GM19035 (cell line): ENCODE data around the gene LILRA5.
"Not testable (repeated sequence)": the region's sequence is repeated elsewhere in the genome, so short reads cannot be mapped to it uniquely, and the experiment has no call there.

Experiments used
- ATAC-seq: cut with Tn5 transposase; IDR thresholded peaks from one replicate; pipeline ENCODE4 v1.9.1; 2021; ENCODE audit not compliant: unreplicated experiment

Gene LILRA5

DNA sequence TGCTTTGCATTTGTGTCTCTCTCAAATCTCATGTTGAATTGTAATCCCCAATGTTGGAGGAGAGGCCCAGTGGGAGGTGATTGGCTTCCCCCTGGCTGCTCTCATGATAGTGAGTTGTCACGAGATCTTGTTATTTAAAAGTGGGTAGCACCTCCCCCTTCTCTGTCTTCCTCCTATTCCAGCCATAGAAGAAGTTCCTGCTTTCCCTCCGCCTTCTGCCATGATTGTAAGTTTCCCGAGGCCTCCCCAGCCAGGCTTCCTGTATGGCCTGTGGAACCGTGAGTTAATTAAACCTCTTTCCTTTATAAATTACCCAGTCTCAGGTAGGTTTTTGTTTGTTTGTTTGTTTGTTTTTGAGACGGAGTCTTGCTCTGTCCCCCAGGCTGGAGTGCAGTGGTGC is 22.2 kb upstream of the LILRA5 start:
- ATAC-seq: no peak

DNA sequence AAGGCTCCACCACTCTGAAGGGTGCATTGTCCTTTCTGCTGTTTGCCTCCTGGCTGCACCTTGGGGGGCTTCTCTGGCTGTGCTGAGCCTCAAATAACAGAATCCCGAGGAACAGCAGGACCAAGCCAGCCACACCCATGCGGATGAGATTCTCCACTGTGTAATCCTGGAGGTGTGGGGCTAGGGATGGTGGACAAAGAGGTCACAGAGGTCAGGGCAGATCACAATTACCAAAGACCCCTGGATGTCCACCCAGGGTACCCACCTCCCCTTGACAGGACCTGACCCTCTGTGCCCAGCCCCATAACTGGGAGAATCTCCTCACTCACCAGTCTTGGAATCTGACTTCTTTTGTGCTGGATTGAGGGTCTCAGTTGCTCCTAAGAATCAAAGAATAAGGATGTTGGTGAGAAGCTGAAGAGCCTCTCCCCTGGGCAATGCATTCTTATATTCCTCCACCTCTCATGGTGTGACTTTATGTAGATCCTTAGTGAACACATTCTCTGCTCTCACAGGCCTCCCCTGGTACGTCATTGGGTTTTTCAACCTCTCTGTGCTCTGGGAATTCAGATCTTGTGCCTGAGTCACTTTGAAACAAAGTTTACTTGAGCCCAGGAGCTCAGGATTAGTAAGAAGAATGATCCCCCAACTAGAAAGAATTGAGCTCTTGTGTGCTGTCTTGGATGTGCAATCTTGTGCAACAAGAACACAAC is 20.8 kb upstream of the LILRA5 start:
- no peak for ATAC-seq

- no peak for ATAC-seq
These were observed 19.2 kb upstream of the LILRA5 start for GRCh38 chr19:54332149-54332548.

DNA sequence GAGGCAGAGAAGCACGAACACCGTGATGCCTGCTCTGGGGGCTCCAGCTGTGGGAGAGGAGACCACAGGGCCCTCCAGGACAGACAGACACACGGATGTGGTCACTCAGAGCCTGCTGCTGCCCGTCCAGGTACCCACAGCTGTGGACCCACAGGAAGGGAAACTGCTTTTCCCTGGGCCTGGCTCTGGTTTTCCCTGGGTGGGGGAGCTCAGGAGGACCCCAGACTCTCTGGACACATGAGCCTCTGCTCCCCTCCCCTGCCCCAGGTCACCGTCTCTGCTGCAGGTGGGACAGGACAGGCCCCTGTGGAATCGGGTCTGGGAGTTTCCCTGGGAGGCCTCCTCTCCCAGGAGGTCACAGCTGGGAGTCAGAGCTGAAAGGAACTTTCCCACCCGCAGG is 18.7 kb upstream of the LILRA5 start:
- no peak for ATAC-seq

DNA sequence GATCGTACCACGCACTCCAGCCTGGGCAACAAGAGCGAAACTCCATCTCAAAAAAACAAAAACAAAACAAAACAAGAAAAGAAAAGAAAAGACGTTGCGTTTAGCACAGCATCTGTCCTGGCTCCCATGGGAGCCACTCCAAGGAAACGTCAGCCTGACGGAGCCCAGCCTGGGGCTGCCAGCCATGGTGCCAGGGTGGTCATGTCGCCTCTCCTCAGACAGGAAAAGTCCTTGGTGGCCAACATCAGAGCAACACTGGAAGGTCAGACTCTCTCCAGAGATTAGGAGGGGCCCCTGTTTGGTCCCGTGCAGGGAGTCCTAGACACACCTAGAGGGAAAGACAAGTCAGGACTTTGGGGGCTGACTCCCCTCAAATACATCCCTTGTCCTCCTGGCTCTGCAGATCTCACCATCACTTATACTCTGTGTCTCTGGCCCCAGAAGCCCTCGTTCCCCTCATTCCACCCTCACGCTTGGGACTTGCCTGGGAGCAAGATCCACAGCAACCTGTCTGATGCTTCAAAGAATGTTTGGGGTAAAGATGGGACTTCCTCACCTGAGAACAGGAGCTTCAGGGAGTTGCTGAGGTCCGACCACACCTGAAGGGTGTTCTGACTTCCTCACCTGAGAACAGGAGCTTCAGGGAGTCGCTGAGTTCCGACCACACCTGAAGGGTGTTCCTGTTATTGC is 16.7 kb upstream of the LILRA5 start:
- ATAC-seq: no peak

DNA sequence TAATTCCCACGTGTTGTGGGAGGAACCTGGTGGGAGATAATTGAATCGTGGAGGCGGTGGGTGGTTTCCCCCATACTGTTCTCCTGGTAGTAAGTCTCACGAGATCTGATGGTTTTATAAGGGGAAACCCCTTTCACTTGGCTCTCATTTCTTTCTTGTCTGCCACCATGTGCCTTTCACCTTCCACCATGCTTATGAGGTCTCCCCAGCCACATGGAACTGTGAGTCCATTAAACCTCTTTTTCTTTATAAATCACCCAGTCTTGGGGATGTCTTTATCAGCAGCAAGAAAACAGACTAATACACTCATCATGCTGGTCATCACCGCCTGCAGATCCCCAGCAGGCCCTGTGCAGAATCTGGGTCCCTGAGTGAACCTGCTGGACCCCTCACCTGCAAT is 15.8 kb upstream of the LILRA5 start:
- not testable (repeated sequence) for ATAC-seq

GRCh38 chr19:54325631-54326030 is 12.7 kb upstream of the LILRA5 start:
- no peak for ATAC-seq

GRCh38 chr19:54325194-54325621 is 12.2 kb upstream of the LILRA5 start:
- ATAC-seq: no peak

DNA sequence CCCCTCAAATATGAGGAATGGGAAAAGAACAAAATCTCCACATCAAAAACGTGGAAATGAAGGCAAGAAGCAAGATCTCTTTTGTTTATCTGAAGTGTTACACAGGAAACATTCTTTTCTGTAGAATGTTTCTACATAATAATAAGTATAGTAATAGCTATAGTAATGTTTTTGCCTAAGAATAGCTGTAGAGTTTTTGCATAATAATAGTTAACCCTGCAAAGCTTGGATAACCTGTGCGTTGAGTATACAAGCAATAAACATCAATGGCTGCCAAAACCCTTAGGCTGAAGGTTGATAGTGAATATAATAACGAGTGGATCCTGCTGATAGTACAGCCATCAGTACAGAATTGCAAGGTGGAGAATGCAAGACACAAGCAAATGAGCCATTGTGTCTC is 11.1 kb upstream of the LILRA5 start:
- ATAC-seq: no peak

DNA sequence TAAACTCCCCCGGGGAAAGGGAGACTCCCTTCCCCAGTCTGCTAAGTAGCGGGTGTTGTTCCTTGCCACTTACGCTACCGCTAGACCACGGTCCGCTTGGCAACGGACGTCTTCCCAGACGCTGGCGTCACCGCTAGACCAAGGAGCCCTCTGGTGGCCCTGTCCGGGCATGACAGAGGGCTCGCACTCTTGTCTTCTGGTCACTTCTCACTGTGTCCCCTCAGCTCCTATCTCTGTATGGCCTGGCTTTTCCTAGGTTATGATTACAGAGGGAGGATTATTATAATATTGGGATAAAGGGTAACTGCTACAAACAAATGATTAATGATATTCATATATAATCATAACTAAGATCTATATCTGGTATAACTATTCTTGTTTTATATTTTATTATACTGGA is 10.0 kb upstream of the LILRA5 start:
- not testable (repeated sequence) for ATAC-seq

DNA sequence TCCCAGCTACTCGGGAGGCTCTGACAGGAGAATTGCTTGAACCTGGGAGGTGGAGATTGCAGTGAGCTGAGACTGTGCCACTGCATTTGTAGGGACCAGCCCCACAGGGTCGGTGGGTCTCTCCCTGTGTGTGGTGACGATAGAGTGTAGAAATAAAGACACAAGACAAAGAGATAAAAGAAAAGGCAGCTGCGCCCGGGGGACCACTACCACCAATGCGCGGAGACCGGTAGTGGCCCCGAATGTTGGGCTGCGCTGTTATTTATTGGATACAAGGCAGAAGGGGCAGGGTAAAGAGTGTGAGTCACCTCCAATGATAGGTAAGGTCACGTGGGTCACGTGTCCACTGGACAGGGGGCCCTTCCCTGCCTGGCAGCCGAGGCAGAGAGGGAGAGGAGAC is 9.3 kb upstream of the LILRA5 start:
- ATAC-seq: not testable (repeated sequence)

DNA sequence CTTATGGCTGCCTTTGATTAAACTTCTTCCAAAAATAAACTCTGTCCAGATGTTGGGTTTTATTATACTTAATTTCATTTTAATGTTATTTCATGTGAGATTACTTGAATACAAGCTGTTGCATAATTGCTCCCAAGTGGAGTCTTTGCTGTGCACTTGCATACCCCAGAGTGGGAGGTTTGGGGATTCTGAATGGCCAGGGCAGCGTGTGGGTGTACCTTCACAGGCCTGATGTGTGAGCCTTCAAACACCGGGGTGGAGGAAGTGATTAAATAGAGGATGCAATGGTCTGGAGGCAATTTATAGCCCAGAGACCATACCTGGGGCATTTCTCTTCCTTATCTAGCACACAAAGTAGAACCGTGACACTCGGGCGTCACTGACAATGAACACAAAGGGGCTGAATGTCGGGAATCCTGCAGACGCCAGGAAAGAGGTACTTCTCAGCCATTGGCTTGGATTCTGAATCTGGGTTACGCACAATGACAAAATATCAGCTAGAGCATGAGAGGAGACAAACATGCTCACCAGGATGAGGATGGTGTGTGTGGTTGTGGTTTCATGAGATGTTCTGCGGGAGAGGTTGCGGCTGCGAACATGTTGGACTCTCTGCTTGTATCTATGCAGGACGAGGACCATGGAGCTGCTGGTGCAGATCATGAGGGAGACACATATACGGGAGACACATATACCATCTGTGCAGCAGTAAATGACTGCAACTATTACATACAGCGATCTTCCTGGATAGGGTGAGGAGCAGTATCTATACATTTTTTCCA is 7.1 kb upstream of the LILRA5 start:
- no peak for ATAC-seq

DNA sequence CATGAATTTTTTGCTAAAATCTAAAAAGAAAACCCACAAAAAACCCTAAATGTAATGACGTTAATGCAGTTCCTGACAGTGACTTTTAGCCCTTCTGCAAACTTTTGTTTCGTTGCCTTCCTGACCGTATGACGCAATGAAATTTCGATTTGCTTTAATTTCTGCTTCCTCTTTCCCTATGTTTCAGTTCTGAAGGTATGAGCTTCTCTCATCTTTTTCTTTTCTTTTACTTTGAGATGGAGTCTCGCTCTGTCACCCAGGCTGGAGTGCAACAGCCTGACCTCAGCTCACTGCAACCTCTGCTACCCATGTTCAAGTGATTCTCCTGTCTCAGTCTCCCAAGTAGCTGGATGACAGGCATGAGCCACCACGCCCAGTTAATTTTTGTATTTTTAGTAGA is 6.1 kb upstream of the LILRA5 start:
- no peak for ATAC-seq

GRCh38 chr19:54317965-54318240 is 4.9 kb upstream of the LILRA5 start:
- ATAC-seq: no peak

- ATAC-seq: no peak
These were observed 4.4 kb upstream of the LILRA5 start for GRCh38 chr19:54317108-54317964.

DNA sequence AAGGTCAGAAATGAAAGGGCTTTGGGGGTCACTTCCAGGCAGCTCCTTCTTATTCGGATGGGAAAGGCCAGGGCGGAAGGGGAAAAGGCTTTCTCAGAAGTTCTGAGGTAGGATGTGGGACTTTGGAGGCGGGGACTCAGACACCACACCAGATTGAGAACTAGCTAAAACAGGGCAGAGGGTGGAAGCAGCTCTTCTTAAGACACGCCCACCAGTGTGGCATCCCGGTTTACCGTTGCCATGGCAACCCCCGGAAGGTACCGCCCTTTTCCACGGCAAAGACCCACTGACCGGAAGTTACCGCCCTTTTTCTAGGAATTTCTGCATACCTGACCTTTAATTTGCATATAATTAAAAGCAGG is 3.8 kb upstream of the LILRA5 start:
- ATAC-seq: no peak

DNA sequence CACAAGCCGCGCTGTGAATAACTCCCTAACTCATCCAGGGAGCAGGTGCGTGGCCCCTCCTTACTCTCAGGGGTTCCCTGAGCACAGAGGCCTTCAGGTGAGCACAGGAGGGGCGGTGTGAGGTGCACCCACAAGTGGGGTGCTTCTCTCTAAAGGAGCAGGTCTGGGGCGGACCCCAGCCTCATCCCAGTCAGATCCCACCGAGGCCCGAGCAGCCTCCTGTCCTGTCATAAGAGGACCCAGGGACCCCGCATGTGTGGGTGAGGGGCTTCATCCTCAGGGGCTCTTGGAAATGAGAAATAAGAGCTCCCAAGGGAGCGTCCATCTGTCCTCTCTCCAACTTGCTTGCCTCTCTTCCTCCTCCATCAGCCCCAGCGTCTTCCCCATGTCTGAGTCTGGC is 3.0 kb upstream of the LILRA5 start:
- no peak for ATAC-seq

DNA sequence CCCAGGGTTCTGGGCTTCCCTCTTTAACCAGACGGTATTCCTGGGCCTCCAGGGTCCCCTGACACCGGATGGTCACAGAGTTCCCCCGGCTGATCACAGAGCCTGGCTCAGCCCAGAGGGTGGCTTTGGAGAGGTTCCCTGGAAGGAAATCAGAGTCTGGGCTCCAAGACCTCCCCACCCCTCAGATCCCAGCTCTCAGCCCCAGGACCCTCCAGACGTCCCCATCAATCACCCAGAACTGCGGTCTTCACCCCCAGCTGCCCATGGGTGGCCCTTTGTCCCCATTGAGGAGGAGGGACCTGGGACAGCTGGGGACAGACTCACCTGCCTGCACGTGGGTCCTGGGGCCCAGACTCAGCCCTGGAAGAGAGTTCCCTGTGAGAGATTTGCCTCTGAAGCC is 955 bp downstream of the LILRA5 start:
- no peak for ATAC-seq

DNA sequence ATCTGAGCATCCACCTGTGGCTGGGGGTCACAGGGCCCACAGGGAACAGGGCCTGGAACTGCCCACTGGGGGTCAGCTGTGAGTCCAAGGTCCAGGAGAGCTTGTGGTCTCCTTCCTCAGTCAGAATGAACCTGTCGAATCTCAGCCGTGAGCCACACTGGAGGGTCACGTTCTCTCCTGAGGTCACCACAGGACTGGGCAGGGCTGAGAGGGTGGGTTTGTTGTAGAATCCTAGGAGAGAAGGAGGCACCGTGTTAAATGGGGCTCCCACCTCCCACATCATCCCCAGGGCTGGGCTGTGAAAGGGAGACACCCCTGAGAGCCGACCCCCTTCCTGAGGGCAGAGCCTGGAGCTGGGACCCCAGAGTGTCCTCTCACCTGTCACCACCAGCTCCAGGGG is 1.5 kb downstream of the LILRA5 start:
- no peak for ATAC-seq

- no peak for ATAC-seq
These were observed 2.4 kb downstream of the LILRA5 start for GRCh38 chr19:54310543-54310942.

GRCh38 chr19:54309811-54310210 is 3.2 kb downstream of the LILRA5 start:
- no peak for ATAC-seq
